Brain microvascular endothelial cell (primary cell): ENCODE results near the gene PPP2R2C.
A peak's percentile ranks its signal among the peaks of the same experiment; 100 is the strongest.

Experiments used
- DNase-seq: peaks from one replicate; pipeline ENCODE4 v3.0.0-alpha.2; 2020
- H3K27ac ChIP-seq: fragments of 250-450 bp; sonication (Bioruptor Pico); 2 replicates; pipeline ENCODE4 v1.5.1; 2020; ENCODE audit warnings: mild to moderate bottlenecking, moderate library complexity
- H3K27me3 ChIP-seq: fragments of 250-450 bp; sonication (Bioruptor Pico); replicated peaks from 2 replicates; pipeline ENCODE4 v1.5.1; 2020; ENCODE audit warnings: mild to moderate bottlenecking
- H3K36me3 ChIP-seq: fragments of 250-450 bp; sonication (Bioruptor Pico); replicated peaks from 2 replicates; pipeline ENCODE4 v1.5.1; 2020; ENCODE audit warnings: mild to moderate bottlenecking
- H3K4me3 ChIP-seq: 2 replicates; pipeline ENCODE4 v1.5.1; 2011; ENCODE audit warnings: low read depth, mild to moderate bottlenecking, control low read depth, low read length, moderate library complexity
- CTCF ChIP-seq: IDR thresholded peaks from 2 replicates; pipeline ENCODE4 v1.5.1; 2011; ENCODE audit warnings: low read depth, mild to moderate bottlenecking, moderate library complexity, low read length, control low read depth, inconsistent platforms; ENCODE audit errors: missing control alignments
- in situ Hi-C: cut with HindIII; loops from 2 replicates; pipeline ENCODE4 v1.10.0; 2017; ENCODE audit warnings: low sequenced_read_pairs, low pct_ligation_motif_present

Gene PPP2R2C

GRCh38 chr4:6474705-6475457, 2.5 kb upstream of the PPP2R2C start:
- Histone ChIP-seq H3K27me3 (peaks cover 31% of the 10 kb centered on the region), H3K36me3 (no peaks in the 10 kb centered on the region), H3K4me3 (no peak overlapping the region), H3K27ac (no peak overlapping the region)
- no peak for TF ChIP-seq CTCF
- in situ Hi-C loops: no loop called here
- no peak for DNase-seq

GRCh38 chr4:6474053-6474568, 1.7 kb upstream of the PPP2R2C start:
- in situ Hi-C loops: no loop called here
- H3K27me3 ChIP-seq: peaks cover 38% of the 10 kb centered on the region
- H3K27ac ChIP-seq: no peak overlapping the region

GRCh38 chr4:6473264-6474052, 1.0 kb upstream of the PPP2R2C start:
- peaks cover 41% of the 10 kb centered on the region for H3K27me3 ChIP-seq
- DNase-seq: no peak
- H3K4me3 ChIP-seq: no peak overlapping the region
- TF ChIP-seq CTCF: no peak
- no peaks in the 10 kb centered on the region for H3K36me3 ChIP-seq
- in situ Hi-C loops: no loop called here
- no peak overlapping the region for H3K27ac ChIP-seq

More at GRCh38 chr4:6474053-6474568, 1.7 kb upstream of the PPP2R2C start:
- peak; percentile 43 for TF ChIP-seq CTCF
- no peak for DNase-seq
- Histone ChIP-seq H3K36me3 (no peaks in the 10 kb centered on the region), H3K4me3 (no peak overlapping the region)

GRCh38 chr4:6472008-6472386, 417 bp downstream of the PPP2R2C start:
- Histone ChIP-seq H3K36me3 (no peaks in the 10 kb centered on the region), H3K27ac (no peak overlapping the region), H3K4me3 (no peak overlapping the region), H3K27me3 (peaks cover 43% of the 10 kb centered on the region)
- in situ Hi-C loops: no loop called here
- DNase-seq: no peak
- no peak for TF ChIP-seq CTCF

GRCh38 chr4:6471307-6472007, 957 bp downstream of the PPP2R2C start:
- TF ChIP-seq CTCF: no peak
- H3K27ac ChIP-seq: no peak overlapping the region
- H3K27me3 ChIP-seq: peaks cover 43% of the 10 kb centered on the region
- no peak for DNase-seq
- no peaks in the 10 kb centered on the region for H3K36me3 ChIP-seq
- in situ Hi-C loops: no loop called here
- H3K4me3 ChIP-seq: no peak overlapping the region
